Adipose tissue (tissue), 3 donors: Measurements from ENCODE around the gene SPO11. TPM values are rescaled to one million over a fixed set of nuclear protein-coding genes. Genes with fewer than 3 reads are reported as not detected.

Experiments
- H3K27ac ChIP-seq: one replicate; pipeline ENCODE4 v1.5.1; 2013; ENCODE audit warnings: low read depth, low read length
- WGBS, 3 donors: extraction: QIAGEN DNeasy Blood & Tissue Kit; methylation state at CpG; one replicate each; pipeline ENCODE4 v1.1.7; 2013; 5-methylcytosine and 5-hydroxymethylcytosine counted together
- polyA plus RNA-seq, 3 donors: library from polyadenylated mRNA; stranded (reverse); fragments of 200-250 nt; gene quantifications; one replicate each; pipeline ENCODE4 v1.2.3, GENCODE V29; 2013
- donor health status: healthy with polysubstance abuse.
- donor health status: Bipolar disorder and iron deficiency.
- donor health status: healthy.

Gene SPO11
- polyA plus RNA-seq, 3 donors: not detected

- no peak overlapping the region for H3K27ac ChIP-seq
Observed at GRCh38 chr20:57364451-57364850, 34.8 kb downstream of the SPO11 start.

- 58 to 76% (median 66%) methylated on average over 3 of the region's 3 CpGs for WGBS, 3 donors
- H3K27ac ChIP-seq: no peak overlapping the region
Observed at GRCh38 chr20:57369596-57369995, 40.0 kb downstream of the SPO11 start.

GRCh38 chr20:57370316-57370715 lies 40.7 kb downstream of the SPO11 start:
- 96% methylated on average over 9 of the region's 9 CpGs for WGBS, 3 donors
- no peak overlapping the region for H3K27ac ChIP-seq

- 91 to 94% (median 92%) methylated on average over 4 of the region's 4 CpGs for WGBS, 3 donors
- H3K27ac ChIP-seq: no peak overlapping the region
Observed at GRCh38 chr20:57371363-57371762, 41.8 kb downstream of the SPO11 start.

GRCh38 chr20:57372157-57372556 lies 42.6 kb downstream of the SPO11 start:
- 77 to 84% (median 82%) methylated on average over 9 of the region's 9 CpGs for WGBS, 3 donors
- no peak overlapping the region for H3K27ac ChIP-seq

GRCh38 chr20:57372581-57373350 lies 43.2 kb downstream of the SPO11 start:
- H3K27ac ChIP-seq: no peak overlapping the region
- 84 to 86% (median 85%) methylated on average over 25 of the region's 25 CpGs for WGBS, 3 donors

- H3K27ac ChIP-seq: no peak overlapping the region
- 53 to 81% (median 60%) methylated on average over 12 of the region's 12 CpGs for WGBS, 3 donors
Observed at GRCh38 chr20:57374343-57374930, 44.8 kb downstream of the SPO11 start.

- 57 to 85% (median 60%) methylated on average over 14 of the region's 14 CpGs for WGBS, 3 donors
- peak overlapping the region; percentile 2 for H3K27ac ChIP-seq
Observed at GRCh38 chr20:57374931-57375651, 45.5 kb downstream of the SPO11 start.

- WGBS, 3 donors: 84 to 91% (median 86%) methylated on average over 10 of the region's 10 CpGs
- H3K27ac ChIP-seq: no peak overlapping the region
Observed at GRCh38 chr20:57375652-57376230, 46.1 kb downstream of the SPO11 start.

- H3K27ac ChIP-seq: no peak overlapping the region
- 82 to 85% (median 84%) methylated on average over 13 of the region's 13 CpGs for WGBS, 3 donors
Observed at GRCh38 chr20:57377350-57377749, 47.7 kb downstream of the SPO11 start.

- no peak overlapping the region for H3K27ac ChIP-seq
- 82 to 90% (median 87%) methylated on average over 16 of the region's 16 CpGs for WGBS, 3 donors
Observed at GRCh38 chr20:57378107-57378506, 48.5 kb downstream of the SPO11 start.

GRCh38 chr20:57378646-57379262 lies 49.2 kb downstream of the SPO11 start:
- no peak overlapping the region for H3K27ac ChIP-seq
- 87 to 92% (median 90%) methylated on average over 4 of the region's 4 CpGs for WGBS, 3 donors

- WGBS, 3 donors: 84 to 85% (median 84%) methylated on average over 5 of the region's 5 CpGs
- H3K27ac ChIP-seq: no peak overlapping the region
Observed at GRCh38 chr20:57379263-57379647, 49.7 kb downstream of the SPO11 start.

- H3K27ac ChIP-seq: no peak overlapping the region
- WGBS, 3 donors: 81 to 92% (median 90%) methylated on average over 10 of the region's 10 CpGs
Observed at GRCh38 chr20:57380081-57380750, 50.6 kb downstream of the SPO11 start.

GRCh38 chr20:57381596-57382503 lies 52.2 kb downstream of the SPO11 start:
- WGBS, 3 donors: 47 to 50% (median 48%) methylated on average over 20 of the region's 20 CpGs
- H3K27ac ChIP-seq: no peak overlapping the region

- H3K27ac ChIP-seq: no peak overlapping the region
- 88 to 90% (median 89%) methylated on average over 5 of the region's 5 CpGs for WGBS, 3 donors
Observed at GRCh38 chr20:57382516-57382915, 52.9 kb downstream of the SPO11 start.
